AG09309 (cell line): ENCODE results near the gene CRTC3.

Experiments
- DNase-seq: peaks from one replicate; pipeline ENCODE4 v3.0.0-alpha.2; 2010; ENCODE audit warnings: low read depth
- H3K4me3 ChIP-seq: 2 replicates; pipeline ENCODE4 v1.5.1; 2011; ENCODE audit warnings: mild to moderate bottlenecking, low read depth, low read length, moderate library complexity; ENCODE audit not compliant: control insufficient read depth
- TF ChIP-seq, protein P1 (sequence below): IDR thresholded peaks from 2 replicates; pipeline ENCODE4 v1.5.1; 2011; ENCODE audit warnings: mild to moderate bottlenecking, low read depth, low read length, inconsistent platforms; ENCODE audit not compliant: insufficient read depth, control insufficient read depth; ENCODE audit errors: missing control alignments

CRTC3 gene

DNA sequence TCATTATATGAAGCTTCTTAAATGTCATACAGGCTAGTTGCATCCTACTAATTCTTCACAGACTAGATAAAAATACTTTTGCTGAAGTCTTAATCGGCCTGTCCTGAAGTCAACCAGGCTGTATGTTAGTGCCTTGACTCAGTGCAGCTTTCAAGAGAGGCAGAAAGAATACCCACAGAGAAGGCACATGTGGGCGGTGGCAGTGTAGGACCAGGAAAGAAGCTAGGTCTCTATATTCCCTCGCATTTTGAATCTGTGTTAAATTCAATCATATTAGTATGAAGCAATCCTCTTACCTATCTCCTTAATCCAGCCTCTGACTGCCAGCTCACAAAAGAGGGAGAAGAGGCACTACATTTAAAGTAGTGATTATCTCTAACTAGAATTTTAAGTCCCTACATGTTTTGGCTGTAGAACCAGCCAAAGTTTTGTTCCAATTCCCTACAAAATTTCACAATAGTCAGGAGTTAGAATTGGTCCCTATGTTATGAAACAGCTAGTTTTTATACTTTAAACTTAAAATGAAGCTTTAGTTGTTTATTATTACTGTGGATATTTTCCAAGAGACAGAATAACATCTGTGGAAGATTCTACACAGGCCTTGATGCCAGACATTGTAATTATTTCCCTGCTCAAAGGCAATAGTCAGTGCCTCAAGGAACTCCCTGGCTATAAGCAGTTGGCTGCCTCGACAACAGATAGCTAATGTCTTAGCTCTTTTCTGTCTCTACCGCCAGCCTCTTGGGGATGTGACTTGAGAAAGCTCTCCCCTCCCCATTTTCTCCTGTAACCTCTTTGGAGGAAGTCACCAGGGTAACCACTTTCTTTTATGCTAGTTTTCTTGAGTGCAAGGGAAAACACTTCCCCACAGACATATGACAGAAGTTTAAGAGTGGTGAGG is 31.9 kb downstream of the CRTC3 start:
- peak; percentile 68 for DNase-seq
- no peak overlapping the region for H3K4me3 ChIP-seq
- TF ChIP-seq, protein P1, sequence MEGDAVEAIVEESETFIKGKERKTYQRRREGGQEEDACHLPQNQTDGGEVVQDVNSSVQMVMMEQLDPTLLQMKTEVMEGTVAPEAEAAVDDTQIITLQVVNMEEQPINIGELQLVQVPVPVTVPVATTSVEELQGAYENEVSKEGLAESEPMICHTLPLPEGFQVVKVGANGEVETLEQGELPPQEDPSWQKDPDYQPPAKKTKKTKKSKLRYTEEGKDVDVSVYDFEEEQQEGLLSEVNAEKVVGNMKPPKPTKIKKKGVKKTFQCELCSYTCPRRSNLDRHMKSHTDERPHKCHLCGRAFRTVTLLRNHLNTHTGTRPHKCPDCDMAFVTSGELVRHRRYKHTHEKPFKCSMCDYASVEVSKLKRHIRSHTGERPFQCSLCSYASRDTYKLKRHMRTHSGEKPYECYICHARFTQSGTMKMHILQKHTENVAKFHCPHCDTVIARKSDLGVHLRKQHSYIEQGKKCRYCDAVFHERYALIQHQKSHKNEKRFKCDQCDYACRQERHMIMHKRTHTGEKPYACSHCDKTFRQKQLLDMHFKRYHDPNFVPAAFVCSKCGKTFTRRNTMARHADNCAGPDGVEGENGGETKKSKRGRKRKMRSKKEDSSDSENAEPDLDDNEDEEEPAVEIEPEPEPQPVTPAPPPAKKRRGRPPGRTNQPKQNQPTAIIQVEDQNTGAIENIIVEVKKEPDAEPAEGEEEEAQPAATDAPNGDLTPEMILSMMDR, result no peak

DNA sequence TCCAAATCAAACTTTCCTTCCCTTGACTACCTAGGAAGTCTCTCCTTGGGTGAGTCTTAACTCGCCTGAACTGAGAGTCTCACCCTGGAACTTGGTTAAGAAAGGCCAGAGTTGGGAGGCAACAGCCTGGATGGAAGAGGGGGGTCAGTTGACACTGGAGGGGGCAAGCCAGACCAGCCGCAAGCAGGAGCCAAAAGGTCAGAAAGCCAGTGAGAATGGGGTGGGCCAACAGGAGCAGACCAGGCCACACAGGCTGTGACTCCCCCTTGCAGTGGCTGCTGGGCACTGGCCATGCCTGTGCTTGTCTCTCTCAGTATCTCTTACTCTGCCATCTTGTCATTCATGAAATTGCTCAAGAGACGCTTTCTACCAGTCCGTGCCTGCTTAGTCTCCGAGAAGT is 32.9 kb downstream of the CRTC3 start:
- H3K4me3 ChIP-seq, result no peak overlapping the region
- DNase-seq, result no peak
- TF ChIP-seq, protein P1, result no peak

DNA sequence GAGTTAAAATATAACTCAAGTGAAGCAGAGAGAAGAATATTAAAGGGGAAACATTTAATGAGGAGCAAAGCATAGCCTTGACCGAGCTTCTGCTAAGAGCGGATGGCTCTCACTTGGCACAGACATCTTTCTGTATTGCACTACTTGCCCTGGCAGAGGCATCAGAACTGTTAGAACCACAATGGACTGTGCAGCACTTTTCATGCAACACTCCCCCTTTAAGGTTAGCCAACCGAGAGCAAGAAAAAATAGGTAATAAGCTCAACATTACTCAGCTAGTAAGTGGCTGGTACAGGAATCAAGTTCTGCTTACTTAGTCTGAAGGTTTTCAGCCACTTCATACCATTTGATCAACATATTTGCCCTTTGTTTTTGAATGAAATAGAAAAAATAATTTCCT is 33.7 kb downstream of the CRTC3 start:
- no peak for DNase-seq
- TF ChIP-seq, protein P1, result no peak
- no peak overlapping the region for H3K4me3 ChIP-seq

DNA sequence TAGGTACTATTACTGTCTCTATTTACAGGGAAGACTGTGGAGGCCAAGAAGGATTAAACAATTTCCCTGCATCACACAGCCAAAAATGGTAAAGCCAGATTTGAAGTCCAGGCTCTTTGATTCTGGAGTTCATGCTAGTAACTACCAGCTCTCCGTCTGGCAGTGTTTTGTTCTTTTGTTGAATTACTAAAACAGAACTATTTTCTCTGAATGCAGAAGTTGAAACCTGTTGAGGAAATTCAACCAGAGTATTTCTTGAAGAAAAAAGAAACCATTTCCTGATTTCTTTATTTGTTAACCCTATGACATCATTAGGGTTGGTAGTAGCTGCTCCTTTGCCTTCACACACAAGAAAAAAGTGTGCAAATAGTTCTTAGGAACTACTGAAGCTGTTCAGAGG is 34.3 kb downstream of the CRTC3 start:
- H3K4me3 ChIP-seq, result no peak overlapping the region
- no peak for DNase-seq
- TF ChIP-seq, protein P1, result no peak

DNA sequence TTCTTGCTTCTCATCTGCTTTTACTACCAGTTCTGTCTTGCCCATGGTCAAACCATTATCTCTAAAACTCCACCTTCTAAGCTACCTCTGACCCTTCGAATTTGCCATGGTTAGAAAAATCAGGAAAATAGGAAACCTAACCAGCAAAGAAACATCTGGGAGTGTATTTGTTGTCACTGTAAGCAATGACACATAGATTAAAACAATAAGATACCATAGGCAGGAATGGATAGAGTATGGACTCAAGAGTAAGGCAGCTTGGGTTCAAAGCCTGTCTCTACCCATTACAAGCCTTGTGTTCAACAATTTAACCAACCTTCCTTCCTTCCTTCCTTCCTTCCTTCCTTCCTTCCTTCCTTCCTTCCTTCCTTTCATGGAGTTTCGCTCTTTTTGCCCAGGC is 34.9 kb downstream of the CRTC3 start:
- TF ChIP-seq, protein P1, result no peak
- no peak for DNase-seq
- no peak overlapping the region for H3K4me3 ChIP-seq

DNA sequence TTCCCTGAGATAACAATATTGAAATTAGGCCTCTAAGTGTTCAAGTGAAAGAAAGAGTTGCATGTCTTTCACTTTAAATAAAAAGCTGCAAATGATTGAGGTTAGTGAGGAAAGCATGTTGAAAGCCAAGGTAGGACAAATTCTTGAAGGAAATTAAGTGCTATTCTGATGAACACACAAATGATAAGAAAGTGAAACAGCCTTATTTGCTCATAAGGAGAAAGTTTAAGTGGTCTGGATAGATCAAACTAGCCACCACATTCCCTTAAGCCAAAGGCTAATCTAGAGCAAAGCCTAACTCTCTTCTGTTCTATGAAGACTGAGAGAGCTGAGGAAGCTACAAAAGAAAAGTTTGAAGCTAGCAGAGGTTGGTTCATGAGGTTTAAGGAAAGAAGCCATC is 36.1 kb downstream of the CRTC3 start:
- H3K4me3 ChIP-seq, result no peak overlapping the region
- TF ChIP-seq, protein P1, result no peak
- DNase-seq, result no peak
